Common myeloid progenitor, CD34-positive (primary cell): ENCODE data around the gene MYOCD.

ENCODE experiments used
- CTCF ChIA-PET: fragments of 350-600 bp; sonication (Branson Sonifier 250); formaldehyde crosslinking; loops from one replicate; lab custom pipeline; 2021; ENCODE audit warnings: antibody characterized with exemption; lab: Charles Lee
- POLR2A ChIA-PET: fragments of 350-600 bp; sonication (Branson Sonifier 250); formaldehyde crosslinking; loops from one replicate; lab custom pipeline; 2021; ENCODE audit warnings: antibody characterized with exemption; lab: Charles Lee
- DNase-seq, 3 donors: peaks; one replicate each; pipeline versions ENCODE4 v3.0.0 to v3.0.0-alpha.2; 2013
- H3K27ac ChIP-seq, 2 experiments: 1 replicate in 1 of 2; 2 replicates in 1 of 2; pipeline ENCODE4 v1.7.0; 2013; ENCODE audit warnings: inconsistent platforms in 2 of 2, low read length in 2 of 2, mild to moderate bottlenecking in 2 of 2, low read depth in 1 of 2, moderate library complexity in 1 of 2; ENCODE audit not compliant: severe bottlenecking in 2 of 2, insufficient read depth in 1 of 2, poor library complexity in 1 of 2
- H3K27me3 ChIP-seq, 5 experiments: replicated peaks in 2 of 5; 1 replicate in 3 of 5; 2 replicates in 2 of 5; pipeline versions ENCODE4 v1.6.1 to v1.7.0; 2013; ENCODE audit warnings: low read length in 4 of 5, mild to moderate bottlenecking in 2 of 5, moderate library complexity in 2 of 5, inconsistent platforms in 1 of 5; ENCODE audit not compliant: insufficient read depth in 5 of 5, control insufficient read depth in 4 of 5
- H3K36me3 ChIP-seq, 4 experiments: 1 replicate in 2 of 4; 2 replicates in 2 of 4; pipeline versions ENCODE4 v1.6.1 to v1.7.0; 2013; ENCODE audit warnings: low read length in 3 of 4, control low read depth in 1 of 4, mild to moderate bottlenecking in 1 of 4; ENCODE audit not compliant: control insufficient read depth in 4 of 4, insufficient read depth in 4 of 4
- H3K4me1 ChIP-seq, 4 experiments: 1 replicate in 3 of 4; 2 replicates in 1 of 4; pipeline versions ENCODE4 v1.6.1 to v1.7.1; 2013; ENCODE audit warnings: low read length in 3 of 4, mild to moderate bottlenecking in 3 of 4, control low read depth in 1 of 4, inconsistent platforms in 1 of 4, moderate library complexity in 1 of 4; ENCODE audit not compliant: control insufficient read depth in 4 of 4, insufficient read depth in 4 of 4; ENCODE audit errors: control extremely low read depth in 1 of 4
- H3K4me3 ChIP-seq, 7 experiments: 1 replicate in 4 of 7; 2 replicates in 3 of 7; pipeline versions ENCODE4 v1.5.1 to v1.7.0; 2013; ENCODE audit warnings: mild to moderate bottlenecking in 7 of 7, low read length in 6 of 7, moderate library complexity in 6 of 7, inconsistent platforms in 2 of 7, low read depth in 2 of 7, control low read depth in 1 of 7; ENCODE audit not compliant: insufficient read depth in 4 of 7, control insufficient read depth in 1 of 7; ENCODE audit errors: extremely low read depth in 1 of 7
- H3K9me3 ChIP-seq, 5 experiments: 1 replicate in 4 of 5; 2 replicates in 1 of 5; pipeline versions ENCODE4 v1.6.1 to v1.7.1; 2013; ENCODE audit warnings: low read length in 4 of 5, mild to moderate bottlenecking in 2 of 5, inconsistent platforms in 1 of 5, low read depth in 1 of 5, moderate library complexity in 1 of 5; ENCODE audit not compliant: control insufficient read depth in 4 of 5, insufficient read depth in 2 of 5; ENCODE audit errors: control extremely low read depth in 1 of 5
- WGBS: methylation state at CpG from one replicate; pipeline ENCODE4 v1.1.5; 2013; ENCODE audit not compliant: insufficient coverage; 5-methylcytosine and 5-hydroxymethylcytosine counted together

MYOCD gene

GRCh38 chr17:12623220-12623848 lies 42.4 kb upstream of the MYOCD start:
- 91% methylated on average over 13 of the region's 16 CpGs for WGBS
- no peaks in the 10 kb centered on the region for H3K27me3 ChIP-seq
- POLR2A ChIA-PET: no interaction called here
- no peaks in the 10 kb centered on the region for H3K9me3 ChIP-seq
- no peak overlapping the region for H3K4me3 ChIP-seq
- H3K36me3 ChIP-seq: no peaks in the 10 kb centered on the region
- H3K27ac ChIP-seq: no peak overlapping the region
- CTCF ChIA-PET: interaction anchor here (1.4 kb wide), 1 partner anchor 77 kb away, joined by 3 read pairs; no protein-coding TSS in a partner anchor
- no peaks in the 10 kb centered on the region for H3K4me1 ChIP-seq
- DNase-seq: no peak

- Histone ChIP-seq H3K27me3 (no peaks in the 10 kb centered on the region), H3K27ac (no peak overlapping the region), H3K9me3 (no peaks in the 10 kb centered on the region), H3K4me1 (no peaks in the 10 kb centered on the region), H3K4me3 (no peak overlapping the region), H3K36me3 (no peaks in the 10 kb centered on the region)
- no CpG with 5 or more reads among the region's 3 CpGs for WGBS
- ChIA-PET CTCF (interaction anchor here (1.4 kb wide), 1 partner anchor 78 kb away, joined by 3 read pairs; no protein-coding TSS in a partner anchor), POLR2A (no interaction called here)
- no peak for DNase-seq
These were observed 41.5 kb upstream of the MYOCD start for GRCh38 chr17:12624211-12624610.

- Histone ChIP-seq H3K9me3 (no peaks in the 10 kb centered on the region), H3K27ac (no peak overlapping the region), H3K4me1 (no peaks in the 10 kb centered on the region), H3K4me3 (no peak overlapping the region), H3K27me3 (peaks cover 0 to under 1% (median 0%) of the 10 kb centered on the region in 5 experiments), H3K36me3 (no peaks in the 10 kb centered on the region)
- CTCF ChIA-PET: no interaction called here
- POLR2A ChIA-PET: no interaction called here
- DNase-seq: no peak
- WGBS: 93% methylated on average over 3 of the region's 4 CpGs
These were observed 40.6 kb upstream of the MYOCD start for GRCh38 chr17:12625092-12625491.

GRCh38 chr17:12627177-12627629 lies 38.5 kb upstream of the MYOCD start:
- DNase-seq: no peak
- H3K27ac ChIP-seq: no peak overlapping the region
- no peak overlapping the region for H3K4me3 ChIP-seq
- no peaks in the 10 kb centered on the region for H3K4me1 ChIP-seq
- ChIA-PET CTCF (no interaction called here), POLR2A (no interaction called here)
- 98% methylated on average over 4 of the region's 8 CpGs for WGBS
- H3K27me3 ChIP-seq: peaks cover 0 to 3% (median 0%) of the 10 kb centered on the region in 5 experiments
- no peaks in the 10 kb centered on the region for H3K36me3 ChIP-seq
- H3K9me3 ChIP-seq: no peaks in the 10 kb centered on the region

- Histone ChIP-seq H3K4me3 (no peak overlapping the region), H3K27me3 (peaks cover 0 to 3% (median 0%) of the 10 kb centered on the region in 5 experiments), H3K36me3 (no peaks in the 10 kb centered on the region), H3K4me1 (no peaks in the 10 kb centered on the region), H3K27ac (no peak overlapping the region), H3K9me3 (no peaks in the 10 kb centered on the region)
- 93% methylated on average over 3 of the region's 5 CpGs for WGBS
- DNase-seq: no peak
- CTCF ChIA-PET: no interaction called here
- POLR2A ChIA-PET: no interaction called here
These were observed 37.8 kb upstream of the MYOCD start for GRCh38 chr17:12627781-12628451.

GRCh38 chr17:12631076-12631475 lies 34.6 kb upstream of the MYOCD start:
- no peaks in the 10 kb centered on the region for H3K9me3 ChIP-seq
- ChIA-PET POLR2A (no interaction called here), CTCF (no interaction called here)
- DNase-seq: no peak
- H3K27ac ChIP-seq: no peak overlapping the region
- no peaks in the 10 kb centered on the region for H3K4me1 ChIP-seq
- H3K36me3 ChIP-seq: no peaks in the 10 kb centered on the region
- 100% methylated on average over 2 of the region's 6 CpGs for WGBS
- no peak overlapping the region for H3K4me3 ChIP-seq
- H3K27me3 ChIP-seq: peaks cover 0 to 8% (median 3%) of the 10 kb centered on the region in 5 experiments

- CTCF ChIA-PET: no interaction called here
- no peaks in the 10 kb centered on the region for H3K4me1 ChIP-seq
- no peaks in the 10 kb centered on the region for H3K36me3 ChIP-seq
- no peak overlapping the region for H3K27ac ChIP-seq
- no peaks in the 10 kb centered on the region for H3K9me3 ChIP-seq
- DNase-seq: no peak
- H3K27me3 ChIP-seq: peaks cover 0 to 8% (median 3%) of the 10 kb centered on the region in 5 experiments
- POLR2A ChIA-PET: no interaction called here
- WGBS: 94% methylated on average over 2 of the region's 5 CpGs
- no peak overlapping the region for H3K4me3 ChIP-seq
These were observed 32.9 kb upstream of the MYOCD start for GRCh38 chr17:12632785-12633184.
